ENCODE measurements around the gene UHRF1. TPM values are rescaled to one million over a fixed set of nuclear protein-coding genes. Genes with fewer than 3 reads are reported as not detected.
"Not testable (repeated sequence)": the region's sequence is repeated elsewhere in the genome, so short reads cannot be mapped to it uniquely, and the experiment has no call there.

UHRF1 gene
- total and polyA plus RNA-seq, 9 donors = 19.2 to 42.5 (median 33.0) TPM

- H3K4me3 ChIP-seq (ENCODE audit: low read length) = no peak overlapping the region
- H3K9me3 ChIP-seq (replicated peaks; ENCODE audit: control insufficient read depth, low read depth, low read length) = no peaks in the 10 kb centered on the region
- no peaks in the 10 kb centered on the region for H3K4me1 ChIP-seq (ENCODE audit: control insufficient read depth, insufficient read depth, low read length)
- H3K27ac ChIP-seq (ENCODE audit: low read length) = no peak overlapping the region
- no peaks in the 10 kb centered on the region for H3K27me3 ChIP-seq (ENCODE audit: control insufficient read depth, insufficient read depth, low read length)
- peaks cover 61% of the 10 kb centered on the region for H3K36me3 ChIP-seq (ENCODE audit: control insufficient read depth, insufficient read depth, low read length)
- no peak for DNase-seq
- 97% methylated on average over 26 of the region's 32 CpGs for WGBS (ENCODE audit: insufficient coverage)
Observed at GRCh38 chr19:4932711-4933110, 23.4 kb downstream of the UHRF1 start.

- WGBS (ENCODE audit: insufficient coverage) = 67% methylated on average over 1 of the region's 7 CpGs
- Histone ChIP-seq H3K4me1 (ENCODE audit: control insufficient read depth, insufficient read depth, low read length) (no peaks in the 10 kb centered on the region), H3K4me3 (ENCODE audit: low read length) (no peak overlapping the region), H3K27ac (ENCODE audit: low read length) (no peak overlapping the region), H3K9me3 (replicated peaks; ENCODE audit: control insufficient read depth, low read depth, low read length) (no peaks in the 10 kb centered on the region), H3K36me3 (ENCODE audit: control insufficient read depth, insufficient read depth, low read length) (peaks cover 53% of the 10 kb centered on the region), H3K27me3 (ENCODE audit: control insufficient read depth, insufficient read depth, low read length) (no peaks in the 10 kb centered on the region)
- DNase-seq = no peak
Observed at GRCh38 chr19:4933528-4933927, 24.2 kb downstream of the UHRF1 start.

GRCh38 chr19:4935444-4935843 lies 26.1 kb downstream of the UHRF1 start:
- H3K27ac ChIP-seq (ENCODE audit: low read length) = no peak overlapping the region
- peaks cover 46% of the 10 kb centered on the region for H3K36me3 ChIP-seq (ENCODE audit: control insufficient read depth, insufficient read depth, low read length)
- H3K4me3 ChIP-seq (ENCODE audit: low read length) = no peak overlapping the region
- no peaks in the 10 kb centered on the region for H3K9me3 ChIP-seq (replicated peaks; ENCODE audit: control insufficient read depth, low read depth, low read length)
- WGBS (ENCODE audit: insufficient coverage) = 84% methylated on average over 6 of the region's 8 CpGs
- no peak for DNase-seq
- H3K27me3 ChIP-seq (ENCODE audit: control insufficient read depth, insufficient read depth, low read length) = no peaks in the 10 kb centered on the region
- H3K4me1 ChIP-seq (ENCODE audit: control insufficient read depth, insufficient read depth, low read length) = no peaks in the 10 kb centered on the region

GRCh38 chr19:4937060-4937459 lies 27.8 kb downstream of the UHRF1 start:
- H3K9me3 ChIP-seq (replicated peaks; ENCODE audit: control insufficient read depth, low read depth, low read length) = no peaks in the 10 kb centered on the region
- H3K4me3 ChIP-seq (ENCODE audit: low read length) = no peak overlapping the region
- WGBS (ENCODE audit: insufficient coverage) = no CpG with 5 or more reads among the region's 7 CpGs
- H3K27me3 ChIP-seq (ENCODE audit: control insufficient read depth, insufficient read depth, low read length) = no peaks in the 10 kb centered on the region
- DNase-seq = no peak
- H3K27ac ChIP-seq (ENCODE audit: low read length) = no peak overlapping the region
- H3K4me1 ChIP-seq (ENCODE audit: control insufficient read depth, insufficient read depth, low read length) = no peaks in the 10 kb centered on the region
- peaks cover 44% of the 10 kb centered on the region for H3K36me3 ChIP-seq (ENCODE audit: control insufficient read depth, insufficient read depth, low read length)

- not testable (repeated sequence) for H3K27me3 ChIP-seq (ENCODE audit: control insufficient read depth, insufficient read depth, low read length); H3K9me3 ChIP-seq (replicated peaks; ENCODE audit: control insufficient read depth, low read depth, low read length); H3K27ac ChIP-seq (ENCODE audit: low read length); DNase-seq; H3K4me3 ChIP-seq (ENCODE audit: low read length); H3K4me1 ChIP-seq (ENCODE audit: control insufficient read depth, insufficient read depth, low read length)
- peaks cover 36% of the 10 kb centered on the region for H3K36me3 ChIP-seq (ENCODE audit: control insufficient read depth, insufficient read depth, low read length)
- 100% methylated on average over 1 of the region's 4 CpGs for whole genome bisulfite sequencing (ENCODE audit: insufficient coverage)
Observed at GRCh38 chr19:4938461-4938860, 29.2 kb downstream of the UHRF1 start.

- WGBS (ENCODE audit: insufficient coverage) = 100% methylated on average over 2 of the region's 7 CpGs
- Histone ChIP-seq H3K27me3 (ENCODE audit: control insufficient read depth, insufficient read depth, low read length) (no peaks in the 10 kb centered on the region), H3K4me3 (ENCODE audit: low read length) (no peak overlapping the region), H3K36me3 (ENCODE audit: control insufficient read depth, insufficient read depth, low read length) (peaks cover 37% of the 10 kb centered on the region), H3K9me3 (replicated peaks; ENCODE audit: control insufficient read depth, low read depth, low read length) (no peaks in the 10 kb centered on the region), H3K4me1 (ENCODE audit: control insufficient read depth, insufficient read depth, low read length) (no peaks in the 10 kb centered on the region), H3K27ac (ENCODE audit: low read length) (no peak overlapping the region)
- DNase-seq = no peak
Observed at GRCh38 chr19:4939466-4939865, 30.2 kb downstream of the UHRF1 start.

- not testable (repeated sequence) for DNase-seq
- 95% methylated on average over 28 of the region's 35 CpGs for WGBS (ENCODE audit: insufficient coverage)
Observed at GRCh38 chr19:4941638-4942169, 32.4 kb downstream of the UHRF1 start.

GRCh38 chr19:4950650-4951049 lies 41.3 kb downstream of the UHRF1 start:
- H3K27ac ChIP-seq (ENCODE audit: low read length); H3K27me3 ChIP-seq (ENCODE audit: control insufficient read depth, insufficient read depth, low read length); H3K4me1 ChIP-seq (ENCODE audit: control insufficient read depth, insufficient read depth, low read length); DNase-seq; H3K9me3 ChIP-seq (replicated peaks; ENCODE audit: control insufficient read depth, low read depth, low read length); H3K4me3 ChIP-seq (ENCODE audit: low read length): not testable (repeated sequence)
- 78% methylated on average over 9 of the region's 23 CpGs for WGBS (ENCODE audit: insufficient coverage)
- H3K36me3 ChIP-seq (ENCODE audit: control insufficient read depth, insufficient read depth, low read length) = peaks cover 68% of the 10 kb centered on the region

More at GRCh38 chr19:4941638-4942169, 32.4 kb downstream of the UHRF1 start:
- H3K9me3 ChIP-seq (replicated peaks; ENCODE audit: control insufficient read depth, low read depth, low read length); H3K27ac ChIP-seq (ENCODE audit: low read length); H3K4me3 ChIP-seq (ENCODE audit: low read length); H3K4me1 ChIP-seq (ENCODE audit: control insufficient read depth, insufficient read depth, low read length); H3K27me3 ChIP-seq (ENCODE audit: control insufficient read depth, insufficient read depth, low read length): not testable (repeated sequence)
- peaks cover 40% of the 10 kb centered on the region for H3K36me3 ChIP-seq (ENCODE audit: control insufficient read depth, insufficient read depth, low read length)

- DNase-seq = no peak
- Histone ChIP-seq H3K9me3 (replicated peaks; ENCODE audit: control insufficient read depth, low read depth, low read length) (no peaks in the 10 kb centered on the region), H3K4me3 (ENCODE audit: low read length) (no peak overlapping the region), H3K36me3 (ENCODE audit: control insufficient read depth, insufficient read depth, low read length) (peaks cover 70% of the 10 kb centered on the region), H3K4me1 (ENCODE audit: control insufficient read depth, insufficient read depth, low read length) (no peaks in the 10 kb centered on the region), H3K27ac (ENCODE audit: low read length) (no peak overlapping the region), H3K27me3 (ENCODE audit: control insufficient read depth, insufficient read depth, low read length) (no peaks in the 10 kb centered on the region)
- 79% methylated on average over 8 of the region's 11 CpGs for WGBS (ENCODE audit: insufficient coverage)
Observed at GRCh38 chr19:4951656-4952055, 42.4 kb downstream of the UHRF1 start.

GRCh38 chr19:4952945-4953344 lies 43.6 kb downstream of the UHRF1 start:
- no peaks in the 10 kb centered on the region for H3K9me3 ChIP-seq (replicated peaks; ENCODE audit: control insufficient read depth, low read depth, low read length)
- 98% methylated on average over 16 of the region's 18 CpGs for WGBS (ENCODE audit: insufficient coverage)
- peaks cover 67% of the 10 kb centered on the region for H3K36me3 ChIP-seq (ENCODE audit: control insufficient read depth, insufficient read depth, low read length)
- no peak overlapping the region for H3K27ac ChIP-seq (ENCODE audit: low read length)
- H3K4me3 ChIP-seq (ENCODE audit: low read length) = no peak overlapping the region
- no peak for DNase-seq
- H3K27me3 ChIP-seq (ENCODE audit: control insufficient read depth, insufficient read depth, low read length) = no peaks in the 10 kb centered on the region
- no peaks in the 10 kb centered on the region for H3K4me1 ChIP-seq (ENCODE audit: control insufficient read depth, insufficient read depth, low read length)

All from muscle of leg (tissue), 11 donors.